Endothelial cell of umbilical vein (primary cell): Measurements from ENCODE around the gene RNFT2. TPM values are rescaled to one million over a fixed set of nuclear protein-coding genes. Genes with fewer than 3 reads are reported as not detected.

Source experiments
- BruUV-seq: library from RNA; stranded (reverse); fragments of 400-500 nt; replicated peaks from 2 replicates; lab custom pipeline; 2021; lab: Mats Ljungman, UMichigan
- CTCF ChIA-PET: fragments of 300-600, 350-600 bp; sonication (Branson Sonifier 250); formaldehyde crosslinking; loops from one replicate; lab custom pipeline; 2021; ENCODE audit warnings: antibody characterized with exemption, inconsistent platforms; lab: Charles Lee
- POLR2A ChIA-PET: fragments of 300-600, 350-600 bp; sonication (Branson Sonifier 250); formaldehyde crosslinking; loops from one replicate; lab custom pipeline; 2021; ENCODE audit warnings: antibody characterized with exemption, inconsistent platforms; lab: Charles Lee
- DNase-seq: peaks from one replicate; pipeline ENCODE4 v3.0.0-alpha.2; 2011; ENCODE audit warnings: low read depth, low spot score
- FAIRE-seq: peaks from 2 replicates; lab custom pipeline; 2011; peaks lifted over from hg19 to GRCh38; lab: Jason Lieb, UNC
- H2AFZ ChIP-seq: 2 replicates; pipeline ENCODE4 v1.6.0; 2012; ENCODE audit warnings: low read depth, low read length, control low read depth, inconsistent platforms
- H3K27ac ChIP-seq: 2 replicates; pipeline ENCODE4 v1.5.1; 2011; ENCODE audit warnings: low read depth, mild to moderate bottlenecking, control low read depth, low read length, moderate library complexity; ENCODE audit not compliant: insufficient read depth
- H3K27me3 ChIP-seq, 2 experiments: 2 replicates each; pipeline versions ENCODE4 v1.6.0 to v1.6.1; 2011; ENCODE audit warnings: low read length in 2 of 2, mixed read lengths in 1 of 2; ENCODE audit not compliant: control insufficient read depth in 2 of 2, insufficient read depth in 2 of 2
- H3K36me3 ChIP-seq, 2 experiments: 2 replicates in 1 of 2; 3 replicates in 1 of 2; pipeline ENCODE4 v1.5.1; 2011; ENCODE audit warnings: low read length in 2 of 2, mild to moderate bottlenecking in 1 of 2, moderate library complexity in 1 of 2; ENCODE audit not compliant: control insufficient read depth in 2 of 2, insufficient read depth in 2 of 2; ENCODE audit errors: extremely low read depth in 1 of 2
- H3K4me1 ChIP-seq: 3 replicates; pipeline ENCODE4 v1.5.1; 2011; ENCODE audit warnings: mild to moderate bottlenecking, low read length; ENCODE audit not compliant: control insufficient read depth, insufficient read depth; ENCODE audit errors: extremely low read depth
- H3K4me2 ChIP-seq: 2 replicates; pipeline ENCODE4 v1.6.1; 2011; ENCODE audit warnings: low read length, control low read depth, mixed read lengths; ENCODE audit not compliant: insufficient read depth
- H3K4me3 ChIP-seq, 3 experiments: fragments of 200-600 bp in 1 of 3; sonication (generic), shearing (Covaris generic) in 1 of 3; replicated peaks in 1 of 3; 2 replicates each; pipeline ENCODE4 v1.5.1; 2011 to 2016; ENCODE audit warnings: control low read depth in 3 of 3, low read length in 3 of 3, mild to moderate bottlenecking in 2 of 3, inconsistent platforms in 1 of 3, low read depth in 1 of 3, moderate library complexity in 1 of 3; ENCODE audit not compliant: insufficient read depth in 1 of 3
- H3K79me2 ChIP-seq: 2 replicates; pipeline ENCODE4 v1.6.0; 2012; ENCODE audit warnings: low read length, inconsistent platforms; ENCODE audit not compliant: control insufficient read depth, insufficient read depth
- H3K9ac ChIP-seq: replicated peaks from 2 replicates; pipeline ENCODE3; 2011; ENCODE audit warnings: low read length, control low read depth; ENCODE audit not compliant: insufficient read depth; ENCODE audit errors: extremely low read depth
- H3K9me1 ChIP-seq: replicated peaks from 3 replicates; pipeline ENCODE4 v1.6.0; 2011; ENCODE audit warnings: mild to moderate bottlenecking, low read length; ENCODE audit not compliant: control insufficient read depth, insufficient read depth; ENCODE audit errors: extremely low read depth
- H3K9me3 ChIP-seq: replicated peaks from 2 replicates; pipeline ENCODE4 v1.5.1; 2012; ENCODE audit warnings: low read length, inconsistent platforms; ENCODE audit not compliant: control insufficient read depth, insufficient read depth
- H4K20me1 ChIP-seq: replicated peaks from 2 replicates; pipeline ENCODE3; 2011; ENCODE audit warnings: mild to moderate bottlenecking, low read length; ENCODE audit not compliant: control insufficient read depth, insufficient read depth; ENCODE audit errors: extremely low read depth
- EZH2 ChIP-seq: IDR thresholded peaks from 2 replicates; pipeline ENCODE4 v1.6.1; 2012; ENCODE audit warnings: borderline replicate concordance, low read depth, mild to moderate bottlenecking, moderate library complexity, low read length, inconsistent platforms; ENCODE audit not compliant: severe bottlenecking
- FOS ChIP-seq: IDR thresholded peaks from 2 replicates; pipeline ENCODE4 v1.6.1; 2011; ENCODE audit warnings: mild to moderate bottlenecking, low read length, moderate library complexity, borderline replicate concordance; ENCODE audit not compliant: insufficient read depth
- GATA2 ChIP-seq: IDR thresholded peaks from 2 replicates; pipeline ENCODE4 v1.7.0; 2011; ENCODE audit warnings: low read depth, mild to moderate bottlenecking, moderate library complexity, mixed read lengths, low read length; ENCODE audit not compliant: insufficient read length, insufficient read depth
- MYC ChIP-seq: IDR thresholded peaks from one replicate; pipeline ENCODE4 v1.6.1; 2011; ENCODE audit warnings: mild to moderate bottlenecking, low read depth, low read length
- dilution Hi-C: fragments of 300-500 bp; cut with MboI; formaldehyde crosslinking; loops from one replicate; pipeline ENCODE4 v1.15.0; 2019; ENCODE audit warnings: low sequenced_read_pairs; ENCODE audit not compliant: extremely low pct_ligation_motif_present
- intact Hi-C: fragments of 100-400 bp; cut with micrococcal nuclease; formaldehyde crosslinking; loops from one replicate; pipeline ENCODE4 v1.10.0; 2022
- polyA plus RNA-seq, 4 experiments: library from polyadenylated mRNA; depleted of rRNA in 3 of 4; stranded (reverse) in 3 of 4; unstranded in 1 of 4; fragments of >200 nt; gene quantifications; 2 replicates each; pipeline versions ENCODE4 v1.2.1 to v1.2.3, GENCODE V29; 2011 to 2012; ENCODE audit warnings: missing spikeins in 1 of 4
- total RNA-seq: library from RNA; stranded (reverse); gene quantifications from 2 replicates; pipeline ENCODE4 v1.2.3, GENCODE V29; 2021
- TF ChIP-seq, protein P1 (sequence below), 2 donors: IDR thresholded peaks; 1 replicate in 1 of 2; 2 replicates in 1 of 2; pipeline ENCODE4 v1.5.1; 2011; ENCODE audit warnings: low read length in 2 of 2, mild to moderate bottlenecking in 2 of 2, moderate library complexity in 2 of 2, control low read depth in 1 of 2, inconsistent platforms in 1 of 2, low read depth in 1 of 2; ENCODE audit not compliant: insufficient read depth in 1 of 2; ENCODE audit errors: extremely low read depth in 1 of 2
- TF ChIP-seq, protein P2 (sequence below): IDR thresholded peaks from 2 replicates; pipeline ENCODE4 v1.6.1; 2011; ENCODE audit not compliant: insufficient read depth, insufficient read length

The RNFT2 gene
- total and polyA plus RNA-seq, 2 donors (not counting 3 experiments of a cell fraction or from before 2014, with no cell fraction given) = 1.4 to 6.6 TPM

DNA sequence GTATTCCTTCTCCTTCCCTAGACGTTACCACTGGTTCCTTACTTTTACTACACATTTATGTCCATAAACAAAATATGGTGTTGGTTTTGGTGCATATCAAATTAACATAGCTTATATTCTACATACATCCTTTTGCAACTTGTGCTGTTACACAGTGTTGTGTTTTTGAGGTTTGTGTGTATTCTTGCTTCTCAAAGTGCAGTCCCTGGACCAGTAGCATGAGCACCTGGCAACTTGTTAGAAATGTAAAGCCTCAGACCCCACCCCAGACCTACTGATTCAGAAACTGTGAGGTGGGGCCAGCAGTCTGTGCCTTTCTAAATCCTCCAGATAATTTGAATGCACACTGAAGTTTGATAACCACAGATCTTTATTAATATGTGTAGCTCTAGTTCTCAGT, 65.9 kb downstream of the RNFT2 start:
- Histone ChIP-seq H4K20me1 (no peaks in the 10 kb centered on the region), H2AFZ (no peak overlapping the region), H3K4me3 (no peak overlapping the region), H3K27ac (no peak overlapping the region), H3K4me2 (no peak overlapping the region), H3K9me1 (no peaks in the 10 kb centered on the region), H3K4me1 (no peaks in the 10 kb centered on the region), H3K27me3 (no peaks in the 10 kb centered on the region), H3K36me3 (no peaks in the 10 kb centered on the region), H3K9me3 (no peaks in the 10 kb centered on the region), H3K9ac (no peak overlapping the region), H3K79me2 (no peaks in the 10 kb centered on the region)
- dilution Hi-C loops (no loop called here), intact Hi-C loops (no loop called here)
- CTCF ChIA-PET = no interaction called here
- no TSS peak for BruUV-seq
- DNase-seq = no peak
- POLR2A ChIA-PET = no interaction called here
- FAIRE-seq = no peak
- no peak for TF ChIP-seq MYC
- no peak for TF ChIP-seq FOS
- TF ChIP-seq EZH2 = no peak
- TF ChIP-seq, protein P1, sequence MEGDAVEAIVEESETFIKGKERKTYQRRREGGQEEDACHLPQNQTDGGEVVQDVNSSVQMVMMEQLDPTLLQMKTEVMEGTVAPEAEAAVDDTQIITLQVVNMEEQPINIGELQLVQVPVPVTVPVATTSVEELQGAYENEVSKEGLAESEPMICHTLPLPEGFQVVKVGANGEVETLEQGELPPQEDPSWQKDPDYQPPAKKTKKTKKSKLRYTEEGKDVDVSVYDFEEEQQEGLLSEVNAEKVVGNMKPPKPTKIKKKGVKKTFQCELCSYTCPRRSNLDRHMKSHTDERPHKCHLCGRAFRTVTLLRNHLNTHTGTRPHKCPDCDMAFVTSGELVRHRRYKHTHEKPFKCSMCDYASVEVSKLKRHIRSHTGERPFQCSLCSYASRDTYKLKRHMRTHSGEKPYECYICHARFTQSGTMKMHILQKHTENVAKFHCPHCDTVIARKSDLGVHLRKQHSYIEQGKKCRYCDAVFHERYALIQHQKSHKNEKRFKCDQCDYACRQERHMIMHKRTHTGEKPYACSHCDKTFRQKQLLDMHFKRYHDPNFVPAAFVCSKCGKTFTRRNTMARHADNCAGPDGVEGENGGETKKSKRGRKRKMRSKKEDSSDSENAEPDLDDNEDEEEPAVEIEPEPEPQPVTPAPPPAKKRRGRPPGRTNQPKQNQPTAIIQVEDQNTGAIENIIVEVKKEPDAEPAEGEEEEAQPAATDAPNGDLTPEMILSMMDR (IDR thresholded peaks at IDR 0.05; ENCODE audit: extremely low read depth in 1 of 2, insufficient read depth in 1 of 2, low read depth in 1 of 2, low read length in 2 of 2) = no peak
- TF ChIP-seq GATA2 = no peak
- TF ChIP-seq, protein P2, sequence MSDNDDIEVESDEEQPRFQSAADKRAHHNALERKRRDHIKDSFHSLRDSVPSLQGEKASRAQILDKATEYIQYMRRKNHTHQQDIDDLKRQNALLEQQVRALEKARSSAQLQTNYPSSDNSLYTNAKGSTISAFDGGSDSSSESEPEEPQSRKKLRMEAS = no peak
